Measurements from ENCODE around the gene LRCH2.
"Not testable (repeated sequence)": the region's sequence is repeated elsewhere in the genome, so short reads cannot be mapped to it uniquely, and the experiment has no call there.

The LRCH2 gene

GRCh38 chrX:115237056-115237455 lies 3.2 kb upstream of the LRCH2 start:
- no peaks in the 10 kb centered on the region for H3K36me3 Mint-ChIP-seq (ENCODE audit: insufficient read depth)
- no peaks in the 10 kb centered on the region for H3K9me3 Mint-ChIP-seq
- no peak overlapping the region for H3K27ac Mint-ChIP-seq (ENCODE audit: low read depth)
- no peak for DNase-seq (ENCODE audit: low spot score in 2 of 2)
- no peak overlapping the region for H3K4me3 Mint-ChIP-seq
- no peaks in the 10 kb centered on the region for H3K27me3 Mint-ChIP-seq
- H3K4me1 Mint-ChIP-seq, result no peaks in the 10 kb centered on the region
- no peak for ATAC-seq (replicated peaks; ENCODE audit: extremely low read depth, poor library complexity, severe bottlenecking)

- no peak for DNase-seq (ENCODE audit: low spot score in 2 of 2)
- Mint-ChIP-seq H3K9me3 (no peaks in the 10 kb centered on the region), H3K4me3 (no peak overlapping the region), H3K36me3 (ENCODE audit: insufficient read depth) (no peaks in the 10 kb centered on the region), H3K27me3 (no peaks in the 10 kb centered on the region), H3K27ac (ENCODE audit: low read depth) (no peak overlapping the region), H3K4me1 (no peaks in the 10 kb centered on the region)
- no peak for ATAC-seq (replicated peaks; ENCODE audit: extremely low read depth, poor library complexity, severe bottlenecking)
These were observed 2.7 kb upstream of the LRCH2 start for GRCh38 chrX:115236560-115236959.

- H3K9me3 Mint-ChIP-seq, result no peaks in the 10 kb centered on the region
- no peaks in the 10 kb centered on the region for H3K27me3 Mint-ChIP-seq
- H3K4me1 Mint-ChIP-seq, result no peaks in the 10 kb centered on the region
- ATAC-seq (replicated peaks; ENCODE audit: extremely low read depth, poor library complexity, severe bottlenecking) (no peak), DNase-seq (ENCODE audit: low spot score in 2 of 2) (no peak)
- H3K4me3 Mint-ChIP-seq, result no peak overlapping the region
- no peak overlapping the region for H3K27ac Mint-ChIP-seq (ENCODE audit: low read depth)
- no peaks in the 10 kb centered on the region for H3K36me3 Mint-ChIP-seq (ENCODE audit: insufficient read depth)
These were observed 565 bp upstream of the LRCH2 start for GRCh38 chrX:115234461-115234860.

GRCh38 chrX:115232933-115233496 lies 881 bp downstream of the LRCH2 start:
- DNase-seq (ENCODE audit: low spot score in 2 of 2) (no peak), ATAC-seq (replicated peaks; ENCODE audit: extremely low read depth, poor library complexity, severe bottlenecking) (no peak)
- no peaks in the 10 kb centered on the region for H3K27me3 Mint-ChIP-seq
- H3K9me3 Mint-ChIP-seq, result no peaks in the 10 kb centered on the region
- H3K36me3 Mint-ChIP-seq (ENCODE audit: insufficient read depth), result no peaks in the 10 kb centered on the region
- no peaks in the 10 kb centered on the region for H3K4me1 Mint-ChIP-seq
- H3K27ac Mint-ChIP-seq (ENCODE audit: low read depth), result no peak overlapping the region
- no peak overlapping the region for H3K4me3 Mint-ChIP-seq

- Mint-ChIP-seq H3K27ac (ENCODE audit: low read depth) (no peak overlapping the region), H3K9me3 (no peaks in the 10 kb centered on the region), H3K36me3 (ENCODE audit: insufficient read depth) (no peaks in the 10 kb centered on the region), H3K4me1 (no peaks in the 10 kb centered on the region), H3K27me3 (no peaks in the 10 kb centered on the region), H3K4me3 (no peak overlapping the region)
- DNase-seq (ENCODE audit: low spot score in 2 of 2), result no peak
- ATAC-seq (replicated peaks; ENCODE audit: extremely low read depth, poor library complexity, severe bottlenecking), result no peak
These were observed 4.4 kb downstream of the LRCH2 start for GRCh38 chrX:115229337-115230003.

- Mint-ChIP-seq H3K27ac (ENCODE audit: low read depth) (no peak overlapping the region), H3K9me3 (peaks cover 4% of the 10 kb centered on the region), H3K36me3 (ENCODE audit: insufficient read depth) (no peaks in the 10 kb centered on the region), H3K4me1 (no peaks in the 10 kb centered on the region), H3K4me3 (no peak overlapping the region), H3K27me3 (no peaks in the 10 kb centered on the region)
- DNase-seq (ENCODE audit: low spot score in 2 of 2) (no peak), ATAC-seq (replicated peaks; ENCODE audit: extremely low read depth, poor library complexity, severe bottlenecking) (no peak)
These were observed 7.0 kb downstream of the LRCH2 start for GRCh38 chrX:115226929-115227328.

- not testable (repeated sequence) for H3K4me1 Mint-ChIP-seq; H3K36me3 Mint-ChIP-seq (ENCODE audit: insufficient read depth); DNase-seq (ENCODE audit: low spot score in 2 of 2); H3K27ac Mint-ChIP-seq (ENCODE audit: low read depth); ATAC-seq (replicated peaks; ENCODE audit: extremely low read depth, poor library complexity, severe bottlenecking); H3K27me3 Mint-ChIP-seq; H3K9me3 Mint-ChIP-seq; H3K4me3 Mint-ChIP-seq
These were observed 16.6 kb downstream of the LRCH2 start for GRCh38 chrX:115217346-115217745.

- Mint-ChIP-seq H3K36me3 (ENCODE audit: insufficient read depth) (no peaks in the 10 kb centered on the region), H3K9me3 (no peaks in the 10 kb centered on the region), H3K4me3 (no peak overlapping the region), H3K27ac (ENCODE audit: low read depth) (no peak overlapping the region), H3K4me1 (no peaks in the 10 kb centered on the region), H3K27me3 (no peaks in the 10 kb centered on the region)
- ATAC-seq (replicated peaks; ENCODE audit: extremely low read depth, poor library complexity, severe bottlenecking) (no peak), DNase-seq (ENCODE audit: low spot score in 2 of 2) (no peak)
These were observed 19.3 kb downstream of the LRCH2 start for GRCh38 chrX:115214605-115215004.

GRCh38 chrX:115214151-115214550 lies 19.7 kb downstream of the LRCH2 start:
- H3K4me3 Mint-ChIP-seq, result no peak overlapping the region
- no peak for ATAC-seq (replicated peaks; ENCODE audit: extremely low read depth, poor library complexity, severe bottlenecking)
- no peaks in the 10 kb centered on the region for H3K36me3 Mint-ChIP-seq (ENCODE audit: insufficient read depth)
- DNase-seq (ENCODE audit: low spot score in 2 of 2), result no peak
- H3K4me1 Mint-ChIP-seq, result no peaks in the 10 kb centered on the region
- H3K9me3 Mint-ChIP-seq, result no peaks in the 10 kb centered on the region
- no peaks in the 10 kb centered on the region for H3K27me3 Mint-ChIP-seq
- H3K27ac Mint-ChIP-seq (ENCODE audit: low read depth), result no peak overlapping the region

- not testable (repeated sequence) for H3K4me3 Mint-ChIP-seq; ATAC-seq (replicated peaks; ENCODE audit: extremely low read depth, poor library complexity, severe bottlenecking); H3K36me3 Mint-ChIP-seq (ENCODE audit: insufficient read depth); H3K27ac Mint-ChIP-seq (ENCODE audit: low read depth); DNase-seq (ENCODE audit: low spot score in 2 of 2); H3K4me1 Mint-ChIP-seq; H3K27me3 Mint-ChIP-seq; H3K9me3 Mint-ChIP-seq
These were observed 24.3 kb downstream of the LRCH2 start for GRCh38 chrX:115209547-115209946.

- H3K4me1 Mint-ChIP-seq, result no peaks in the 10 kb centered on the region
- no peak overlapping the region for H3K27ac Mint-ChIP-seq (ENCODE audit: low read depth)
- no peak for ATAC-seq (replicated peaks; ENCODE audit: extremely low read depth, poor library complexity, severe bottlenecking)
- H3K36me3 Mint-ChIP-seq (ENCODE audit: insufficient read depth), result peaks cover 2% of the 10 kb centered on the region
- no peak for DNase-seq (ENCODE audit: low spot score in 2 of 2)
- no peak overlapping the region for H3K4me3 Mint-ChIP-seq
- no peaks in the 10 kb centered on the region for H3K27me3 Mint-ChIP-seq
- H3K9me3 Mint-ChIP-seq, result peaks cover 17% of the 10 kb centered on the region
These were observed 29.9 kb downstream of the LRCH2 start for GRCh38 chrX:115204040-115204439.

GRCh38 chrX:115192244-115192700 lies 41.6 kb downstream of the LRCH2 start:
- Mint-ChIP-seq H3K27me3 (no peaks in the 10 kb centered on the region), H3K27ac (ENCODE audit: low read depth) (no peak overlapping the region), H3K36me3 (ENCODE audit: insufficient read depth) (no peaks in the 10 kb centered on the region), H3K4me3 (no peak overlapping the region), H3K4me1 (no peaks in the 10 kb centered on the region), H3K9me3 (peaks cover 12% of the 10 kb centered on the region)
- DNase-seq (ENCODE audit: low spot score in 2 of 2) (no peak), ATAC-seq (replicated peaks; ENCODE audit: extremely low read depth, poor library complexity, severe bottlenecking) (no peak)

- Mint-ChIP-seq H3K36me3 (ENCODE audit: insufficient read depth) (no peaks in the 10 kb centered on the region), H3K27me3 (no peaks in the 10 kb centered on the region), H3K4me1 (no peaks in the 10 kb centered on the region), H3K27ac (ENCODE audit: low read depth) (no peak overlapping the region), H3K9me3 (peaks cover 9% of the 10 kb centered on the region), H3K4me3 (no peak overlapping the region)
- DNase-seq (ENCODE audit: low spot score in 2 of 2) (no peak), ATAC-seq (replicated peaks; ENCODE audit: extremely low read depth, poor library complexity, severe bottlenecking) (no peak)
These were observed 42.2 kb downstream of the LRCH2 start for GRCh38 chrX:115191490-115192243.

Measured in central memory CD8-positive, alpha-beta T cell (primary cell).